Astrocyte of the hippocampus (primary cell): ENCODE data around the gene SH3BGRL2.
A peak's percentile ranks its signal among the peaks of the same experiment; 100 is the strongest.
"Not testable (repeated sequence)": the region's sequence is repeated elsewhere in the genome, so short reads cannot be mapped to it uniquely, and the experiment has no call there.

Experiments used
- DNase-seq: peaks from one replicate; pipeline ENCODE4 v3.0.0; 2011; ENCODE audit warnings: low read depth, low spot score

Gene SH3BGRL2

DNA sequence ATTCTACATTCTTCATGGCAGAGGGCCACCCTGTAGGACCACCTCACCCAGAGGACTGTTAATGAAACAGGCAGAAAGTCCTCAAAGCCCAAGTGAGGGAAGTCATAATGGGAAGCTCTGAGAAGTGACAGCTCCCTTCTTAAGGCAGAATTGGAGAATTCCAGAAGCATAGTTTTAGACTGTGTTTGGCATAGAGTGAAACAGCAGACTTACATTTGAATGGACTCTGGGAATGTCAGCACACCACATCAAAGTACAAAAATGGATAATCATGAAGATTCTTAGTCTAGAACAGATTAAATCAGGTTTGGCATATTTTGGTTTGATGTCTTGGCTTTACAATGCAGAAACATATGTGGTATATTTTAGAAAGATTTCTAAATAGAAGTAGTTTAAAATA is 17.9 kb downstream of the SH3BGRL2 start:
- peak; percentile 62 for DNase-seq

- no peak for DNase-seq
These were observed 19.8 kb downstream of the SH3BGRL2 start for GRCh38 chr6:79650950-79651349.

- no peak for DNase-seq
These were observed 25.0 kb downstream of the SH3BGRL2 start for GRCh38 chr6:79656134-79656533.

- DNase-seq = no peak
These were observed 26.1 kb downstream of the SH3BGRL2 start for GRCh38 chr6:79657238-79657637.

- DNase-seq = not testable (repeated sequence)
These were observed 32.5 kb downstream of the SH3BGRL2 start for GRCh38 chr6:79663655-79664054.

- DNase-seq = no peak
These were observed 34.8 kb downstream of the SH3BGRL2 start for GRCh38 chr6:79665725-79666551.

DNA sequence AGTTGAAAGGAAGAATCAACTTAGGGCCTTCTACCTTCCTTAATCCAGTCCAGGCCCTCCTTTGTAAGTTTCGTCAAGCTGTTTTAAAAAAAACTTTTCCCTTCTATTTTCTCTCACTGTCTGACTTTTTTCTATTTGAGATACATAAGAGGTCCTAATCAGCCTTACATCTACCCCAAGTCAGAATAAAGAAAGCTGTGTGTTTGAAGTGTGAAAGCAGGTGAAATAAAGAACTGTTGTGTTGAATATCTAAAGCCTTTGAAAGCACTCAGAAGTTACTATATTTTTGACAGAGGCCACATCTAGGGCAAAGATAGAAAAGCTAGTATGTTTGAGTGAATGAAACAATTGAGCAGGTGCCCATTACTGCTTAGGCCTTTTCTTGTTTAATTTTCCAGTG is 35.5 kb downstream of the SH3BGRL2 start:
- DNase-seq = no peak

DNA sequence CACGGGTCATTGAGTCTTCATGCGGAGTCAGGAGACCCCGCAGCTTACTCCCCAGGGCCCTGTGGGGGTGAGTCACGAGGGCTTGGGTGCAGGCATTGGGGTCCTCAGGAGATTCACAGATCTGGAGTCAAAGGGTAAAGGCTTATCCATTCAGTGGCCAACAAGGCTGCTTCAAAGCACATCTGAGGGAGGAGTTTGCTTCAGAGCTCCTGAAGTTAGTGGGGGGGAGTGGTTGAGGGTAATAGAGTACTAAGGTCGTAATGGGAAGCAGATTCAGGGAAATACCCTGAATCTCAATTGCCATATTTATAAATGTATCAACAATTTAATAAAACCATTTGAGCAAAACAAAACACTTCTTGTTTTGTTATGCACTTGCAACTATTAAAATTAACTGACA is 37.3 kb downstream of the SH3BGRL2 start:
- DNase-seq = no peak

DNA sequence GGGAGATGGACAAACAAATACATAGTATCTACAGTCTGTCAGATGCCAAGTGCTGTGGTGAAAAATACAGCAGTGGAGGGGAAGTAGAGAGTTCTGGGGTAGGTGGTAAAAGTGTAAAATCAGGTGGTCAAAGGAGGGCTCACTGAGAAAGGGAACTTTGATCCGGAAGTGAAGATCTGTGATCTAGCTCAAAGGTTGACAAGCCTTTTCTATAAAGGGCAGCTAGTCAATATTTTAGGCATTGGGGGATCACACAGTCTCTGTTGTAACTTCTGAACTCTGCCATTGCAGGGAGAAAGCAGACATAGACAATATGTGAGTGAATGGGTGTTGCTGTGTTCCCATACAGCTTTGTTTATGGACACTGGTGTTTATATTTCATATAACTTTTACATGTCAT is 38.6 kb downstream of the SH3BGRL2 start:
- no peak for DNase-seq

- DNase-seq = no peak
These were observed 39.7 kb downstream of the SH3BGRL2 start for GRCh38 chr6:79670789-79671188.

GRCh38 chr6:79671600-79672266 is 40.6 kb downstream of the SH3BGRL2 start:
- DNase-seq = peak; percentile 47

DNA sequence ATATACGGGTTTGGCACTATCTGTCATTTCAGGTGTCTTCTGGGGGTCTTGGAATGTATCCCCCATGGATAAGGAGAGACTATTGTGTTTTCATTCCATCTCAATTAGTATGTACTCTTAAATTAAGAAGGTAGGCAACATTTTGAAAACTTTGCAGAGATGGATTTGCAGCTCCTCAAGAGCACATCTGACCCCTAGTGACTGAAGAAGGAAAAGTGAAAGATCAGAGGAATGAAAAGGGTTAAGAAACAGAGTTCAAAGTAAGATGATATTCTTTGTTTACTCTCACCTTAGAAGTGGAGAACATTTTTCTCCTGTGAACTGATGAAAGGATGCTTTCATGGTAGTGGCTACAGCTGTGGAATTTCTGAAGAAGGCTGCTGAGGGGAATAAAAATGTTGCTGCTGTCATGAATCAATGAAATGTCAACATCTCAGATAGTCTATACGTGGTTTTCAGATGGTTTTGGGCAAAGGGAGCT is 41.5 kb downstream of the SH3BGRL2 start:
- DNase-seq = peak; percentile 54

- DNase-seq = no peak
These were observed 42.8 kb downstream of the SH3BGRL2 start for GRCh38 chr6:79673947-79674346.

DNA sequence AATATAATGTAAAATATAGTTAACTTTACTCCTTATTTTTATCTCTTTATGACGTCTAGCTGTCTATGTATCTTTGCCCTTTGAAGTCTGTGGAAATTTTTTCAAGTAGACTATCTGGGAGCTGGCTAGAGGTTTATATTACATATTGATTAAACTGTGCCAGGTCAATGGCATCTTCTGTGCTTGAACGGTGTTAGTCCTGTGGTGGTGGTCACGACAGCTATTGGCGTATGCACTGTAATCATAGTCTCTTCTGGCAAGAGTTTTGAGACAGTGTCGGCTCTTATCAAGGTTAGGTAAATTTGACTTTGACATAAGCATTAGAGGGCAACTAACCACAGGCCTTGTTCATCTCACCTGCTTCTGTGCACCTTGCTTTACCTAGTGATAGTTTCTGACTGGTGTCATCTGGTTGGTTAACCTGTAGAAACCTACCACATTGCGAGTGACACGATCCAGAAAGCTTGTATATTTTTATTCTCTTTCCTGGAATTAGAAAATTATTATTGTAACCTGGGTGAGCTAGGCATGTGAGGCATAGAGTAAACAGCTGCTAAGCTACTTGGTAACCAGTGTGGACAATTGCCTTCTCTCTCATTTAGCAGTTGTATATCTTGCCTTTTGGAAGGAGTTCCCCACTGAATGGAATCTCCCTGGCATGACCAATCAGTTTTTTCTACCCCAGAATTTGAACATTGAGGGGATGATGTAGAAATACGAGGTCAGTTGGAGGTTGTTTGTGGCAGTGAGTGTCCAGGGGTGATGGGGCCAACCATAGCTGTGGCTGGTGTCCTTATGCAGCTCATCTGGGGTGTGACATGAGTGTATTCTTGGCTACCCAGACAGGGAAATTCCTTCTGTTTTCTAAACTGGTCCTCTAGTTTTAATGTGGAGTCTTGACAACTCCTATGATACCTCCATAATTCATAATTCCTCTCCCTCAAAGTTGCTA is 45.9 kb downstream of the SH3BGRL2 start:
- no peak for DNase-seq

DNA sequence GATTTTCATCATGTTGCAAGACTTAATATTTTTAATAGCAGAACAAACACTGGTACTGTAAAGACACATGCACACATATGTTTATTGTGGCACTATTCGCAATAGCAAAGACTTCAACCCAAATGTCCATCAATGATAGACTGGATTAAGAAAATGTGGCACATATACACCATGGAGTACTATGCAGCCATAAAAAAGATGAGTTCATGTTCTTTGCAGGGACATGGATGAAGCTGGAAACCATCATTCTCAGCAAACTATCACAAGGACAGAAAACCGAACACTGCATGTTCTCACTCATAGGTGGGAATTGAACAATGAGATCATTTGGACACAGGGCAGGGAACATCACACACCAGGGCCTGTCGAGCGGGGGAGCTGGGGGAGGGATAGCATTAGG is 51.6 kb downstream of the SH3BGRL2 start:
- DNase-seq = not testable (repeated sequence)

- DNase-seq = peak; percentile 47
These were observed 53.7 kb downstream of the SH3BGRL2 start for GRCh38 chr6:79684876-79685275.

DNA sequence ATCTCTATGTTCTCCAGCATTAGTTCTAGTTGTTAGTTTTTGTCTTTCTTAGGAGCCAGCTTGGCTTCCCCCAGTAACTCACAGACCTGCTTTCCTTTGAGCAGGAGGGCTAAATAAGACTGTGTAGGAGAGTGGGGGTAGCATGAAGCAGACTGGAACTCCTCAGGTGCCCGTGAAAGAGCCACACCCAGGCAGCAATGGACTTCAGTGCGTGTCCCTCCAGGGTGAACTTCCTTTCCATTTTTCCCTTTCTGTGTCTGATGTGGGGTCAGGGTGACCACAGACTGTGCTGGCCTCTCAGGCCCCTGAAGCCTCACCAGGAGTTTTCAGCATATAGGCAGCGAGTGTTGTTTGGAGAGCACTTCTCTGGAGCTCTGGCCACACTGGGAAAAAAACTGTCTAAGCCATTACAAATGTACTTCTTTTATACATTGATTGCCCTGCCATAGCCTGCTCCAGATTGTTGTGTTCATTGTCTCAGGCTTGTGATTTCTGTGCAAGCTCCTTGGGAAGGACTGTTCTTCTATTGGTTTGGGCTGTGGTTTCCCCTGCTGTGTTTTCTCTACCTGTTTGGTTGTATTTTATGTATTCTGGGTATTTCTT is 55.7 kb downstream of the SH3BGRL2 start:
- DNase-seq = no peak

DNA sequence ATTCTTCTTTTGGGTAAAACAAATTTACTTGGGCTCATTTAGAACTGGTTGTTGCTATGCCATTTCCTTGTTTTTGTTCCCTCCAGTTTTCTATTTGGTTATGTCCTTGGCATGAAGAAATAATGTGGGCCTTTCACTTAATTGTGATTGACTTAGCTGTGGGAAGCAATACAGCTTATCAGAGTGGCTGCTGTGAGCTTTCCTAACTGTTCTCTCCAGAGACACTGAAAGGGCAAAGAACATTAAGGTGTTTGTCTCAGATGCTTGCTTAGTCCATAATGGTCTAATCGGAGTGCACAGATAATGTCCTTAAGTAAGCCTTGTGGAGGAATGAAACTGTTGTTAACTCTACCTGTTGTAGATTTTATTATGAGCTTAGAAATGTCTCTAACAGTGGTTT is 56.6 kb downstream of the SH3BGRL2 start:
- DNase-seq = no peak

GRCh38 chr6:79694156-79694555 is 63.0 kb downstream of the SH3BGRL2 start:
- DNase-seq = no peak

DNA sequence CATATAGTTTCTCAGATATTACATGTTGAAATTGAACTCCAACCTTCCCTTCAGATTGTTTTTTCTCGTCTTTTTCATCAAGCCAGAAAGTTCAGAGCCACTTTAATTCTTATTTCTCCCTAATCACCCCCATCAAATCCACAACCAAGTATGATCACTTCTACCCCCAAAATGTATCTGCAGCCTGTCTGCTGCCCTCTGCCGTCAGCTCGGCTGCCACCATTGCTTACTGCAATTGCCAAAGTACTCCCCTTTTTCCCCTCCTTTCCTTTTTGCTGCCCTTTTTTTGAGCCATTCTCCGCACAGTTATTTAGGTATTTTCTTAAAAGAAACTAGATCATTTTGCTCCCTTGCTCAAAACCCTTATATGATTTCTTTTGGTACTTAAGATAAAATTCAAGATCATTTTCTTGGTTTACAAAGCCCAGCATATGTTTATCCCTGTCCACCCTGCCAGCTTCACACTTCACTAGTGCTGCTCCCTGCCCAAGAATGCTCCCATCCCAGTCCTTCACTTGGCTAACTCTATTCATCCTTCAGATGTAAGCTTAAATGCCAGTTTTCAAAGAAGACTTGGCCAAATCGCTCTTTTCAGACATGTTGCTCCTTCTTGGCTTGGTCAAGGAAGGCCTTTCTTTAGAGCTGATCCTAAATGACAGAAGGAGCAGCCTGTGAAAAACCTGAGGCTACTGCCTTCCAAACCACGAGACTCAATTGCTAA is 63.7 kb downstream of the SH3BGRL2 start:
- no peak for DNase-seq

GRCh38 chr6:79697430-79697829 is 66.3 kb downstream of the SH3BGRL2 start:
- DNase-seq = no peak
